ENCODE results near the gene UCHL1.

The UCHL1 gene
- long read RNA-seq = 0 reads

GRCh38 chr4:41256740-41257256 is at the start of gene UCHL1:
Gene UCHL1 (plus strand): TSS chr4:41256928. CDS start chr4:41256977, 49 bp downstream.
- DNase-seq (ENCODE audit: low read depth in 1 of 2, low spot score in 1 of 2) = no peak
- TF ChIP-seq CTCF (IDR thresholded peaks at IDR 0.05; ENCODE audit: insufficient read depth, low read length) (no peak), REST (IDR thresholded peaks at IDR 0.05; ENCODE audit: insufficient replicate concordance, low read depth) (no peak), GABPA (IDR thresholded peaks at IDR 0.05; ENCODE audit: low read depth) (no peak), POLR2AphosphoS5 (IDR thresholded peaks at IDR 0.05; ENCODE audit: low read depth) (no peak), SPI1 (IDR thresholded peaks at IDR 0.05; ENCODE audit: borderline replicate concordance, low read depth) (no peak)
- H3K4me3 ChIP-seq (replicated peaks; ENCODE audit: insufficient read depth, low read length) = no peak within 1 kb of the TSS
- H3K27me3 ChIP-seq (ENCODE audit: insufficient read depth, poor library complexity, severe bottlenecking) = peaks cover 37% of the 10 kb centered on the region
- H3K27ac ChIP-seq (replicated peaks) = no peak within 1 kb of the TSS

- no peak overlapping the region for H3K4me3 ChIP-seq (replicated peaks; ENCODE audit: insufficient read depth, low read length)
- peaks cover 10% of the 10 kb centered on the region for H3K27me3 ChIP-seq (ENCODE audit: insufficient read depth, poor library complexity, severe bottlenecking)
- H3K27ac ChIP-seq (replicated peaks) = no peak overlapping the region
- no peak for DNase-seq (ENCODE audit: low read depth in 1 of 2, low spot score in 1 of 2)
- TF ChIP-seq CTCF (IDR thresholded peaks at IDR 0.05; ENCODE audit: insufficient read depth, low read length) (no peak), POLR2AphosphoS5 (IDR thresholded peaks at IDR 0.05; ENCODE audit: low read depth) (no peak), REST (IDR thresholded peaks at IDR 0.05; ENCODE audit: insufficient replicate concordance, low read depth) (no peak), GABPA (IDR thresholded peaks at IDR 0.05; ENCODE audit: low read depth) (no peak), SPI1 (IDR thresholded peaks at IDR 0.05; ENCODE audit: borderline replicate concordance, low read depth) (no peak)
Observed at GRCh38 chr4:41207291-41207831, 49.4 kb upstream of the UCHL1 start.

- DNase-seq (ENCODE audit: low read depth in 1 of 2, low spot score in 1 of 2) = no peak
- Histone ChIP-seq H3K27me3 (ENCODE audit: insufficient read depth, poor library complexity, severe bottlenecking) (peaks cover 22% of the 10 kb centered on the region), H3K27ac (replicated peaks) (no peak overlapping the region), H3K4me3 (replicated peaks; ENCODE audit: insufficient read depth, low read length) (no peak overlapping the region)
- TF ChIP-seq SPI1 (IDR thresholded peaks at IDR 0.05; ENCODE audit: borderline replicate concordance, low read depth) (no peak), GABPA (IDR thresholded peaks at IDR 0.05; ENCODE audit: low read depth) (no peak), CTCF (IDR thresholded peaks at IDR 0.05; ENCODE audit: insufficient read depth, low read length) (no peak), REST (IDR thresholded peaks at IDR 0.05; ENCODE audit: insufficient replicate concordance, low read depth) (no peak), POLR2AphosphoS5 (IDR thresholded peaks at IDR 0.05; ENCODE audit: low read depth) (no peak)
Observed at GRCh38 chr4:41209187-41209586, 47.5 kb upstream of the UCHL1 start.

Data from HL-60 (cell line).